22Rv1 (cell line): Measurements from ENCODE around the gene SCG5.

Experiments
- ZFX ChIP-seq: fragments of 450-650 bp; IDR thresholded peaks from 2 replicates; pipeline ENCODE4 v1.6.1; 2017; ENCODE audit warnings: antibody characterized with exemption, borderline replicate concordance
- TF ChIP-seq, protein P1 (sequence below): fragments of 450-650 bp; IDR thresholded peaks from 2 replicates; pipeline ENCODE4 v1.5.1; 2017; ENCODE audit warnings: mild to moderate bottlenecking

DNA sequence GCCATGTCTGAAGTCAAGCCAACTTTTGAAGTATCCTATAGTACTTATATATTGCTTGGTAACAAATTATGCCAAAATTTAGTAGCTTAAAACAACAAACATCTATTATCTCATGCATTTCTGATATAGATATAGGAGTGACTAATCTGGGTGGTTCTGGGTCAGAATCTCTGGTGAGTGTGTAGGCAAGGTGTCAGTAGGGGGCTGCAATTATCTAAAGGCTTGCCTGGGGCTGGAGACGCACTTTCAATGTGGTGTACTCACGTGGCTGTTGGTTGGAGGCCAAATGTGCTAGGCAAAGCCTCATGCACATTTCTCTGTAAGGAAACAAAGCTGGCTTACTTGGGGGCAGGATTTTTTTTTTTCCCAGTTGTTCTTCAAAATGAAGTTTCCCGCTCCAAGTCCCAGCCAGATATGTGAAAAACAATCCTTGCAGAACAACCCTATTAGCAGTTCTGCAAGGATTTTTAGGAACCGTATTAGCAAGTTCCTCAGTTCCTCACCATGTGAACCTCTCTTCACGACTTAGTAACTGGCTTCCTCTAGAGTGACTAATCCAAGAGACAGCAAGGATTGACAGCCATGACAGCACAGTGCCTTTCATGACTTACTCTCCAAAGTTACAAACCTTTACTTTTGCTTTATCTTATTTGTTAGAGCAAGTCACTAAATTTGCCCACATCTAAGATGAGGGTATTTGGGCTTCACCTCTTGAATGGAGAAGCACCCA lies 102.1 kb downstream of the SCG5 start:
- TF ChIP-seq, protein P1, sequence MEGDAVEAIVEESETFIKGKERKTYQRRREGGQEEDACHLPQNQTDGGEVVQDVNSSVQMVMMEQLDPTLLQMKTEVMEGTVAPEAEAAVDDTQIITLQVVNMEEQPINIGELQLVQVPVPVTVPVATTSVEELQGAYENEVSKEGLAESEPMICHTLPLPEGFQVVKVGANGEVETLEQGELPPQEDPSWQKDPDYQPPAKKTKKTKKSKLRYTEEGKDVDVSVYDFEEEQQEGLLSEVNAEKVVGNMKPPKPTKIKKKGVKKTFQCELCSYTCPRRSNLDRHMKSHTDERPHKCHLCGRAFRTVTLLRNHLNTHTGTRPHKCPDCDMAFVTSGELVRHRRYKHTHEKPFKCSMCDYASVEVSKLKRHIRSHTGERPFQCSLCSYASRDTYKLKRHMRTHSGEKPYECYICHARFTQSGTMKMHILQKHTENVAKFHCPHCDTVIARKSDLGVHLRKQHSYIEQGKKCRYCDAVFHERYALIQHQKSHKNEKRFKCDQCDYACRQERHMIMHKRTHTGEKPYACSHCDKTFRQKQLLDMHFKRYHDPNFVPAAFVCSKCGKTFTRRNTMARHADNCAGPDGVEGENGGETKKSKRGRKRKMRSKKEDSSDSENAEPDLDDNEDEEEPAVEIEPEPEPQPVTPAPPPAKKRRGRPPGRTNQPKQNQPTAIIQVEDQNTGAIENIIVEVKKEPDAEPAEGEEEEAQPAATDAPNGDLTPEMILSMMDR: no peak
- no peak for TF ChIP-seq ZFX
